GM21737 (cell line): ENCODE measurements around the gene TMEM134.
"Not testable (repeated sequence)": the region's sequence is repeated elsewhere in the genome, so short reads cannot be mapped to it uniquely, and the experiment has no call there.

Source experiments
- ATAC-seq: cut with Tn5 transposase; IDR thresholded peaks from one replicate; pipeline ENCODE4 v1.9.1; 2021; ENCODE audit warnings: mild to moderate bottlenecking, moderate library complexity; ENCODE audit not compliant: unreplicated experiment

The TMEM134 gene

DNA sequence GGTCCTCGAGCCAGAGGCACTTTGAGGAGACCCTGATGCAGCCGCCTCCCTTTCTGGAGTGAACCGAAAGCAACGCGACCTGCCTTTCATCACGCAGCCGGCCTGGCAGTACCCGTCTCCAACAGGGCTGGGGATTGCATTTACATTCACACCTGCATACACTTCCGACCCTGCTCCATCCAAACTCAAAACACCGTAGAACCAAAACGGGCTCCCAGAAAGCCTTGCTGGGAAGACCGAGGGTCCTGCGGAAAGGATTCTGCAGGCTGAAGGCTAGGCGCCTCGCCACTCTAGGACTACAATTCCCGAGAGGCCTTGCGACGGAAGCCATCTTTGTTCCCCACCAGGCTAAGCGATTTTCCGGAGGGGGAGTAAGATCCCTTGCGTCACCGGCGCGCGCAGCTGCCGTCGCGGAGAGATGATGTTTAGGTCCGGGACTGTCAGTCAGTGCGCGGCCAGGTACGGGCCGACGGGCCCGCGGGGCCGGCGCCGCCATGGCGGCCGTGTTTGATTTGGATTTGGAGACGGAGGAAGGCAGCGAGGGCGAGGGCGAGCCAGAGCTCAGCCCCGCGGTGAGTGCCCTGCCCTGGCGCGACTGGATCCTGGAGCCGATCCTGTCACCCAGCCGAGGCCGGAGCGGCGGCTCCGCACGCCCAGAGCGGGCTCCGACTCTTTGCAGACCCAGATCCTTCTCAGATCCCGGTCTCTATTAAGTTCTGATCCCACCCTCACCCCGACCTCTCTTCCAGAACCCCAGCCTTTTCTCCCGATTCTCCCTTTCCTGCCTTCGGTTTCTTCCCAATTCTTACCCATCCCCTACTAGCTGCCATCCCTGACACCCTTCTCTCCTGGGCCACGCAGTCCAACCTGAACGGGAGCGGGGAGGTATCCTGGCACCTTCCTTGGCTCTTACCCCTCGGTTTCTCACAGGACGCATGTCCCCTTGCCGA, 40.7 kb downstream of the TMEM134 start, which contains the start of gene RPS6KB2:
TSS of gene RPS6KB2 (plus strand) at position 443 of the 950 bp plus-strand sequence. CDS start at position 495, 52 bp downstream.
- peak; percentile 76 for ATAC-seq

DNA sequence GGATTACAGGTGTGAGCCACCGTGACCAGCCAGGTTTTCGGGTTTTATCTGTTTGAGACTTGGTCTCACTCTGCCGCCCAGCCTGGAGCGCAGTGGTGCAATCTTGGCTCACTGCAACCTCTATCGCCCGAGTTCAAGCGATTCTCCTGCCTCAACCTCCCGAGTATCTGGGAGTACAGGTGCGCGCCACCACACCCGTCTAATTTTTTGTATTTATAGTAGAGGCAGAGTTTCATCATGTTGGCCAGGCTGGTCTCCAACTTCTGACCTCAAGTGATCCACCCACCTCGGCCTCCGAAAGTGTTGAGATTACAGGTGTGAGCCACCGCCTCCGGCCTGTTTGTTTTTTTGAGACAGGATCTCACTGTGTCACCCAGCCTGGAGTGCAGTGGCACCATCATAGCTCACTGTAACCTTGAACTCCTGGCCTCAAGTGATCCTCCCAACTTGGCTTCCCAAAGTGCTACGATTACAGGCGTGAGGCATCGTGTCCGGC, 41.6 kb downstream of the TMEM134 start:
- ATAC-seq, result not testable (repeated sequence)

DNA sequence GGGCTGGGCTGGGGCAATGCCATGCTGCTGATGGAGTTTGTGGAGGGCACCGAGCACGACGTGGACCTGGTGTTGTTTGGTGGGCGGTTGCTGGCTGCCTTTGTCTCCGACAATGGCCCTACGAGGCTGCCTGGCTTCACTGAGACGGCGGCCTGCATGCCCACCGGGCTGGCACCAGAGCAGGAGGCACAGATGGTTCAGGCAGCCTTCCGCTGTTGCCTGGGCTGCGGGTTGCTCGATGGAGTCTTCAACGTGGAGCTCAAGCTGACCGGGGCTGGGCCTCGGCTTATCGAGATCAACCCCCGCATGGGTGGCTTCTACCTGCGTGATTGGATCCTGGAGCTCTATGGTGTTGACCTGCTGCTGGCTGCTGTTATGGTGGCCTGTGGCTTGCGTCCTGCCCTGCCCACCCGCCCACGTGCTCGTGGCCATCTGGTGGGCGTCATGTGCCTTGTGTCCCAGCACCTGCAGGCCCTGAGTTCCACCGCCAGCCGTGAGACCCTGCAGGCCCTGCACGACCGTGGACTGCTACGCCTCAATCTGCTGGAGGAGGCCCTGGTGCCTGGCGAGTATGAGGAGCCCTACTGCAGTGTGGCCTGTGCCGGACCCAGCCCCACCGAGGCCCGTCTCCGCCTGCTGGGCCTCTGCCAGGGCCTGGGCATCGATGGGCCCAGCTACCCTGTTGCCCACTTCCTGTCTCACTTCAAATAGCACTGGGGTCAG, 45.0 kb downstream of the TMEM134 start:
- no peak for ATAC-seq

GRCh38 chr11:67423466-67423865, 45.6 kb downstream of the TMEM134 start:
- no peak for ATAC-seq

- no peak for ATAC-seq
These were observed 46.2 kb downstream of the TMEM134 start for GRCh38 chr11:67422891-67423290.

- ATAC-seq, result no peak
These were observed 47.5 kb downstream of the TMEM134 start for GRCh38 chr11:67421430-67422031.

DNA sequence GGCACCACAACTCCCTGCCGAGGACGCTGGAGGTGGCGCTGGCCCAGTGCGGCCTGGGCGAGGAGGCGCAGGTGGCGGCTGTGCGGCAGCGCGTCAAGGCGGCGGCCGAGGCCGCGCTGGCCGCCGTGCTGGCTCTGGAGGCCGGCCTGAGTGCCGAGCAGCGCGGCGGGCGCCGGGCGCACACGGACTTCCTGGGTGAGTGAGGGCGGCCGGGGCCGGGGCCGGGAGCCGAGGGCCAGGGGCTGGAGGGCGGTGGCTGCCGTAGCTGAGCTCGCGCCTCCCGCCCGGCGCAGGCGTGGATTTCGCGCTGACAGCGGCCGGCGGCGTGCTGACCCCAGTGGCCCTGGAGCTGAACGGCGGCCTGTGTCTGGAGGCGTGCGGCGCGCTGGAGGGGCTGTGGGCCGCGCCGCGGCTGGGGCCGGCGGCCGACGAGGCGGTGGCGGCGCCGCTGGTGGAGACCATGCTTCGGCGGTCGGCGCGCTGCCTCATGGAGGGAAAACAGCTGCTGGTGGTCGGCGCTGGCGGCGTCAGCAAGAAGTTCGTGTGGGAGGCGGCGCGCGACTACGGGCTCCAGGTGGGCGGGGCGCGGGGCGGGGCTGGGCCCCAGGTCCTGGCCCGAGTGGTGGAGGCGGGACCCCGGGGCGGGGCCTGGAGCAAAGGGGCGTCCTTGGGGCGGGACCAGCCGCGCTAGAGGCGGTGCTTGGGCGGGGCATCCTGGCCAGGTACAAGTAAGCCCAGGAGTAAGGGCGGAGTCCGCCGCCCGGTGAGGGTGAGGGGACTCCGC, 48.2 kb downstream of the TMEM134 start:
- peak; percentile 80 for ATAC-seq

DNA sequence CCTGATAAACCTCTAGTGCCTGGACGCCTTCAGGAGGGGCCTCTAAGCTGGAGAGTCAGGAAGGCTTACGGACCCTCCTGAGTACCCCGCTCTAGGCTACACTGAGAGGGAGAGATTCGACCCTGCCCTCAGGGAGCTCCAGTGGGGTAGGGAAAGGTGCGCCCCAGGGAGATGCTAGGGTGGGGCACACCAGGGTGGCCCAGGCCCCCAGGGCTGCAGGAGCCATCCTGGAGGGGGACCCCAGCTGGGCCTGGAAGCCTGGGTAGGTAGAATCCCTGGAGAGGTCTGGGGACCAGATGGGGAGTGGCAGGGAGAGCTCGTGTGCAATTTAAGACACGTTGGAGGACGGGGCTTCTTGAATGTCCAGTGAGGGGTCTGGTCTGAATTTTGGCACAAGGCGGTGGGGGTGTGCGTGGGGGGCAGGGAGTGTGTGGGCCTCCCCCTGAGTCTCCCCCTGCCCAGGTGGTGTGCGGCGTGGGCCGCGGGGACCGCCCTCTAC, 48.9 kb downstream of the TMEM134 start:
- ATAC-seq, result no peak

GRCh38 chr11:67419325-67420049, 49.6 kb downstream of the TMEM134 start:
- ATAC-seq, result no peak

DNA sequence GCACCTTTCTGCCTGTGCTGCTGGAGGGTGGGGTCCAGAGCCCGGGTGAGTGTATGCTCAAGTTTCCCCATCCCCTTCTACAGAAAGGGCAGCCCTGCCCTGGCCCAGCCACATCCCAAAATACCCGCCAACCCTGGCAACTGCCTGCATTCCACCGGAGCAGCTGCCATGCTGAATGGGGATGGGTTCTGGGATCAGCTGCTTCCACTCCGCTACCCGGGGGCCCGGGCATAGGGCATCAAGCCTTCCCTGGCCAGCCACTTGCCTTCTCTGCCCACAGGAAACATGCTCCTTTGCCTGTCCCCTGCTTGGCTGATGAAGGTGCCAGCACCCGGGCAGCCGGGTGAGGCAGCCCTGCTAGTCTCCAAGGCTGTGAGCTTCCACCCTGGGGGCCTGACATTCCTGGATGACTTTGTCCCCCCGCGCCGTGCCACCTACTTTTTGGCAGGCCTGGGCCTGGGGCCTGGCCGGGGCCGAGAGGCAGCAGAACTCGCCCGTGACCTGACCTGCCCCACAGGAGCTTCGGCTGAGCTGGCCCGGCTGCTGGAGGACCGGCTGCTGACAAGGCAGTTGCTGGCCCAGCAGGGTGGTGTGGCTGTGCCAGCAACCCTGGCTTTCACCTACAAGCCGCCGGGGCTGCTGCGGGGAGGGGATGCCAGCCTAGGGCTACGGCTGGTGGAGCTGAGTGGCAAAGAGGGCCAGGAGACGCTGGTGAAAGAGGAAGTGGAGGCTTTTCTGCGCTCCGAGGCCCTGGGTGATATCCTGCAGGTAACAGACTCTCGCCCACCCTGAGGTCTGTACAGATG, 50.4 kb downstream of the TMEM134 start:
- no peak for ATAC-seq

GRCh38 chr11:67417425-67417824, 51.6 kb downstream of the TMEM134 start:
- ATAC-seq, result no peak

GRCh38 chr11:67416416-67417335, 52.4 kb downstream of the TMEM134 start:
- no peak for ATAC-seq

DNA sequence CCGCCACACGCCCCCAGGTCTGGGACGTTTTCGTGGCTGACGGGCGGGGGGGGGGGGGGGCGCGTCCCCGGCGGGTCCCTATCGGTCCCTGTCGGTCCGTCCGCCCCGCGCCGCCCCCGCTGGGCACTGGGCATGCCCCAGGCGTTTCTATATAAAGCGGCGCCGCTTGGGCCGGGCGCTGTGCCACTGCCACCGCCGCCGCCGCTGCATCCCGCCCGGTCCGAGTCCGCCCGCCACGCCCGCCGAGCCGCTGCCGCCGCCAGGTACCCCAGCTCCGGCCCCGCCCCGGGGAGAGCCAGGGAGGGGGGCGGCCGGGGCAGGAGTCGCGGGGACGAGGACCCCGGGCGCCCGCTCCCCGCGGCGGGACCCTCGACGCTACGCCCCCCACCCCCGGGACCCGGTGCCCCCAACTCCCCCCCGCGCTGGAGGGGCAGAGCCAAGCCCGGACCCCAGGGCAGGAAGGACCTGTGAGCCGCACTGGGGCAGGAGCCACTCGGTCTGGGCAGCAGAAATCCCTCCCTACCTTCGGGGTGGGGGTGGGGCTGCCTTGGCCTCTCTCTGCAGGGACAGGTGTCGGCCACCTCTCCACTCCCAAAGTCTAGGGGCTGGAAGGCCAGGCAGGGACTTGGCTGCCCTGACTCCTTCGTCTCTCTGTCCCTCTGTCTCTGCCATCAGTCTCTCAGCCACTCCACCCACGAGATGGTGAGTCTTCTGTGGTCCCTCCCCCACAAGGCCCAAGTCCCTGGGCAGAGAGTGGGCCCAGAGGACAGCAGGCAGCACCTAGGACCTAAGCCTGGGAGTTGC, 53.3 kb downstream of the TMEM134 start, which contains the start of gene CARNS1:
TSS of gene CARNS1 (plus strand) at position 178 of the 804 bp plus-strand sequence. CDS start at position 700, 522 bp downstream.
- ATAC-seq, result no peak

GRCh38 chr11:67413266-67413849, 55.7 kb downstream of the TMEM134 start:
- no peak for ATAC-seq

GRCh38 chr11:67412495-67413179, 56.4 kb downstream of the TMEM134 start:
- ATAC-seq, result no peak

DNA sequence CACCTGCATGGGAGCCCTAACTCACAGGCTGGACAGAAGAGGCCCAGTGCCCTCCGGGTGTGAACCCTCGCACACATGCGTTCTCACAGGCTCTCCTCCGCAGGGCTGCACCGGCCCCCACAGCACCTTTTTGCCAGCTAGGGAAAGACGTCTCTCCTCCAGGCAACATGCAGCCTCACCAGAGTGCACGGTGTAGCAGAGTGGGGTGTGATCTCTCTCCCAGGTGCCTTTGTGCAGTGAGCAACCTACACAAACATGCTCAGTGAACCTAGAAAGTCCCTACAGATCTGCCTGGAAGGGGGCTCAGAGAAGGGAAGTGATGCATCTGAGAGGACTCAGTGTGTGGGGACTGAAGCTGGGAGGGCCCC, 57.3 kb downstream of the TMEM134 start:
- no peak for ATAC-seq
